ENCODE data around the gene MPRIP.

MPRIP gene

GRCh38 chr17:17066021-17066420 is 23.8 kb downstream of the MPRIP start:
- DNase-seq (ENCODE audit: low read depth), result no peak

GRCh38 chr17:17067257-17067656 is 25.0 kb downstream of the MPRIP start:
- DNase-seq (ENCODE audit: low read depth), result peak; percentile 21

- no peak for DNase-seq (ENCODE audit: low read depth)
These were observed 27.6 kb downstream of the MPRIP start for GRCh38 chr17:17069849-17070248.

GRCh38 chr17:17070931-17071330 is 28.7 kb downstream of the MPRIP start:
- no peak for DNase-seq (ENCODE audit: low read depth)

- DNase-seq (ENCODE audit: low read depth), result no peak
These were observed 29.5 kb downstream of the MPRIP start for GRCh38 chr17:17071531-17072360.

GRCh38 chr17:17072546-17072945 is 30.3 kb downstream of the MPRIP start:
- DNase-seq (ENCODE audit: low read depth), result no peak

GRCh38 chr17:17073030-17073564 is 30.8 kb downstream of the MPRIP start:
- no peak for DNase-seq (ENCODE audit: low read depth)

- no peak for DNase-seq (ENCODE audit: low read depth)
These were observed 31.5 kb downstream of the MPRIP start for GRCh38 chr17:17073581-17074403.

GRCh38 chr17:17075125-17075781 is 33.0 kb downstream of the MPRIP start:
- peak; percentile 23 for DNase-seq (ENCODE audit: low read depth)

- no peak for DNase-seq (ENCODE audit: low read depth)
These were observed 33.8 kb downstream of the MPRIP start for GRCh38 chr17:17076066-17076465.

- DNase-seq (ENCODE audit: low read depth), result no peak
These were observed 34.8 kb downstream of the MPRIP start for GRCh38 chr17:17077101-17077500.

GRCh38 chr17:17077861-17078732 is 35.8 kb downstream of the MPRIP start:
- no peak for DNase-seq (ENCODE audit: low read depth)

GRCh38 chr17:17078832-17079231 is 36.6 kb downstream of the MPRIP start:
- no peak for DNase-seq (ENCODE audit: low read depth)

GRCh38 chr17:17079336-17079735 is 37.1 kb downstream of the MPRIP start:
- DNase-seq (ENCODE audit: low read depth), result no peak

GRCh38 chr17:17079761-17080160 is 37.5 kb downstream of the MPRIP start:
- DNase-seq (ENCODE audit: low read depth), result no peak

- DNase-seq (ENCODE audit: low read depth), result no peak
These were observed 37.9 kb downstream of the MPRIP start for GRCh38 chr17:17080181-17080631.

- DNase-seq (ENCODE audit: low read depth), result no peak
These were observed 38.5 kb downstream of the MPRIP start for GRCh38 chr17:17080781-17081180.

GRCh38 chr17:17081304-17081940 is 39.2 kb downstream of the MPRIP start:
- DNase-seq (ENCODE audit: low read depth), result no peak

GRCh38 chr17:17082878-17083277 is 40.6 kb downstream of the MPRIP start:
- DNase-seq (ENCODE audit: low read depth), result no peak

- DNase-seq (ENCODE audit: low read depth), result no peak
These were observed 42.1 kb downstream of the MPRIP start for GRCh38 chr17:17084317-17084835.

- no peak for DNase-seq (ENCODE audit: low read depth)
These were observed 42.7 kb downstream of the MPRIP start for GRCh38 chr17:17084941-17085340.

Measured in GM04503 (cell line).